Measurements from ENCODE around the gene RPP14.

RPP14 gene

DNA sequence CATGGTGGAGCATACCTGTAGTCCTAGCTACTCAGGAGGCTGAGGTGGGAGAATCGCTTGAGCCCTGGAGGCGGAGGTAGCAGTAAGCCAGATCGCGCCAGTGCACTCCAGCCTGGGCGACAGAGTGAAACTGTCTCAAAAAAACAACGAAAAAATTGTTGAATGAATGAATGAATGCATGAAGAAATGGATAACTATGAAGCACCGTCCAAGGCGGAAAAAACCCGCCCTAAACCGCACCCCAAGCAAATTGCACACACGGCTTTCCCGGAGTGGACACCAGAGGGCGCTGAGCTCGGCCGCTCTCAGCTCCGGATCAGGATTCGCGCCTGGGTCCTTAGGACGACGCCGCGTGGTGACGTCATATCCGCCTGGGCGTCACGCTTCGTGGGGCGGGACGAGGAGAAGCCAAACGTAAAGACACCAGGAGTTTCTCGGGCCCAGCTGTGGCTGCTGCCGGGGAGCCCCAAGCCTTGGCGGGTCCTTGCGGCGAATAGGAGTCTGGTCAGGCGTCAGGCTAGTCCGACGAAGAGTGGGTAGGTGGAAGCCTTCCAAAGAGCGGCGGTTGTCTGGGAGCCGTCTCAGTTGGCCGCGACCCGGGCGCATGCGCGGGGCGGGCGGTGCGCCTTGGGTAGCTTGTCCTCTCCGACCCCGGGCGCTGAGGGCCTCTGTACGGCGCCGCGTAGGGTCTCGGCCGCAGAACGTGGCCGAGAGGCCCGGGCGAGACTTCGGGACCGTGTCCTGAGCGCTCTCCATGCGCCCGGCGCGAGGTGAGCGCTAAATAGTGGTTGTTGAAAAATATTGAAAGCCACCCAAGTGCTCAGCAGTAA lies at the start of gene RPP14, which contains the start of gene HTD2:
Gene RPP14, plus strand, starts transcription at position 364 of the 830 bp plus-strand sequence. CDS start 4,085 bp downstream, outside the sequence.
Gene HTD2, plus strand, starts transcription at position 639 of the 830 bp plus-strand sequence. CDS start 11,094 bp downstream, outside the sequence.
- TF ChIP-seq, protein P1, sequence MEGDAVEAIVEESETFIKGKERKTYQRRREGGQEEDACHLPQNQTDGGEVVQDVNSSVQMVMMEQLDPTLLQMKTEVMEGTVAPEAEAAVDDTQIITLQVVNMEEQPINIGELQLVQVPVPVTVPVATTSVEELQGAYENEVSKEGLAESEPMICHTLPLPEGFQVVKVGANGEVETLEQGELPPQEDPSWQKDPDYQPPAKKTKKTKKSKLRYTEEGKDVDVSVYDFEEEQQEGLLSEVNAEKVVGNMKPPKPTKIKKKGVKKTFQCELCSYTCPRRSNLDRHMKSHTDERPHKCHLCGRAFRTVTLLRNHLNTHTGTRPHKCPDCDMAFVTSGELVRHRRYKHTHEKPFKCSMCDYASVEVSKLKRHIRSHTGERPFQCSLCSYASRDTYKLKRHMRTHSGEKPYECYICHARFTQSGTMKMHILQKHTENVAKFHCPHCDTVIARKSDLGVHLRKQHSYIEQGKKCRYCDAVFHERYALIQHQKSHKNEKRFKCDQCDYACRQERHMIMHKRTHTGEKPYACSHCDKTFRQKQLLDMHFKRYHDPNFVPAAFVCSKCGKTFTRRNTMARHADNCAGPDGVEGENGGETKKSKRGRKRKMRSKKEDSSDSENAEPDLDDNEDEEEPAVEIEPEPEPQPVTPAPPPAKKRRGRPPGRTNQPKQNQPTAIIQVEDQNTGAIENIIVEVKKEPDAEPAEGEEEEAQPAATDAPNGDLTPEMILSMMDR (conservative IDR thresholded peaks at IDR 0.05; ENCODE audit: control insufficient read depth, insufficient read depth, low read depth, low read length), result peak; percentile 94
- DNase-seq (ENCODE audit: low read depth), result peak; percentile 98
- peak within 1 kb of the TSS; percentile 97 for H3K4me3 ChIP-seq (ENCODE audit: control insufficient read depth, low read depth, low read length)

- H3K4me3 ChIP-seq (ENCODE audit: control insufficient read depth, low read depth, low read length), result no peak overlapping the region
- TF ChIP-seq, protein P1 (conservative IDR thresholded peaks at IDR 0.05; ENCODE audit: control insufficient read depth, insufficient read depth, low read depth, low read length), result no peak
- DNase-seq (ENCODE audit: low read depth), result no peak
Observed at GRCh38 chr3:58256511-58256910, 49.5 kb upstream of the RPP14 start.

DNA sequence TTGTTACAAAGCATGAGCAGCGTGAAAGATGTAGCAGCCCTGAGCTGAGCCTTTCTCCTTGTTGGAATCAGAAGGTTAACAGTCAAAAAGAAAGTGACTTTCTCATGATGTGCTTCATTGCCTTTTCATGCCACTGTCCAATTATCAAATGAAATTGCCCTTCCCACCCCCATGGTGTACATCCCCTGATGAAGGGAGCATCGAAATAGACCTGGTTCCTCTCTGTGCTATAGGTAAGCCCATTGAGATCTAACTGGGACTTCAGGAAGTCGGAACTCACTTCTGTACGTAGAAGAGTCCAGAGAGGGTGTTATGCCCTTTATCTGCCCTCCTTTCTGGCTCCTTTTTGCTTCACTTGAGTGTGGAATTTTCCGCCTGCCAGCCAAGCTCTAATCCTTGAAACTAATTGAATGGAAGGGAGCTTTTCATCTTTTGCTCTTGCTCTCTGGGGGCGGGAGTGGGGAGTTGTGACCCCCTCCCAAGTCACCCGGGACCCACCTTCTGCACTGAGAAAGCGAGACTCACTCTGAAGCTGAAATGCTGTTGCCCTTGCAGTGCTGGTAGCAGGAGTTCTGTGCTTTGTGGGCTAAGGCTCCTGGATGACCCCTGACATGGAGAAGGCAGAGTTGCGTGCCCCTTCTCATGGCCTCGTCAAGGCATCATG lies 47.5 kb upstream of the RPP14 start:
- no peak for DNase-seq (ENCODE audit: low read depth)
- TF ChIP-seq, protein P1 (conservative IDR thresholded peaks at IDR 0.05; ENCODE audit: control insufficient read depth, insufficient read depth, low read depth, low read length), result no peak
- H3K4me3 ChIP-seq (ENCODE audit: control insufficient read depth, low read depth, low read length), result no peak overlapping the region

DNA sequence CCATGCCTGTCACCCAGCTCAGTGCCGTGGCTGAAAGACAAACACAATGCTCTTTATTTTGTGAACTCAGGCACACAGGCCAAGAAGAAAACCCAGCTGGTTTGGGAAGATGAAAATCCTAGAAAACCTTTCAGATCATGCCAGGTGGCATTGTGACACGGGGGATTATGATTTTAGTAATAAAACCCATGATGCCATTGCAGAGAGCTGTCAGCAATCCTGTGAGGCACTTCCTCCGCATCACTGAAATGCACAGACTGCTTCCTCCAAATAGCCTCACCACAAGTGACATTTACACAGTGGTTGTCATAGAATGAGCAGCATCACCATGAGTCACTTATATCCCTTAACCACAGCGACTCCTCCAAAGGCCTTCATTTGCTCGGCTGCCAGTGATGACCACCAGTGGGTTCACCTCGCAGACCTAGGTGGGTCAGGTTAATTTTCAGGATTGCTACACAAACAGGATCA lies 45.7 kb upstream of the RPP14 start:
- TF ChIP-seq, protein P1 (conservative IDR thresholded peaks at IDR 0.05; ENCODE audit: control insufficient read depth, insufficient read depth, low read depth, low read length), result no peak
- peak; percentile 81 for DNase-seq (ENCODE audit: low read depth)

DNA sequence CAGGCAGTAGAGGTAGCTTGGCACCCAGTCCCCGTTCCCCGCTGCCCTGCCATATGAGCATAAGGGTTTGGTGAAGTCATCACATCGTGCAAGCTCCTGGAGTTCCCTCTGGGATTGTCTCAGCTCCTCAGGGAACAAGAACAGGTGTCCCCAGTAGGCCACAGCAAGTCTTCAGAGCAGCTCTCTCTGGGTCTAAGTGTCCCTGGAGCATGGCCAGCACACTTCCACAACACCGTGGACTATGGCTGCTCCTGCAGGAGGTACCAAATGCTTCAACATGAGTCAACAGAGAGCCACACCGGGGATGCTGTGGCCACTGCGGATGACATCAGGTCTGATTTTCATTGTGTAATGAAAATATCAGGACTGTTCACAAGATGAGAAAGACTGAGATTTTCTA lies 45.3 kb upstream of the RPP14 start:
- TF ChIP-seq, protein P1 (conservative IDR thresholded peaks at IDR 0.05; ENCODE audit: control insufficient read depth, insufficient read depth, low read depth, low read length), result no peak
- DNase-seq (ENCODE audit: low read depth), result peak; percentile 45
- H3K4me3 ChIP-seq (ENCODE audit: control insufficient read depth, low read depth, low read length), result no peak overlapping the region

More for the DNA sequence above, 45.7 kb upstream of the RPP14 start:
- no peak overlapping the region for H3K4me3 ChIP-seq (ENCODE audit: control insufficient read depth, low read depth, low read length)

DNA sequence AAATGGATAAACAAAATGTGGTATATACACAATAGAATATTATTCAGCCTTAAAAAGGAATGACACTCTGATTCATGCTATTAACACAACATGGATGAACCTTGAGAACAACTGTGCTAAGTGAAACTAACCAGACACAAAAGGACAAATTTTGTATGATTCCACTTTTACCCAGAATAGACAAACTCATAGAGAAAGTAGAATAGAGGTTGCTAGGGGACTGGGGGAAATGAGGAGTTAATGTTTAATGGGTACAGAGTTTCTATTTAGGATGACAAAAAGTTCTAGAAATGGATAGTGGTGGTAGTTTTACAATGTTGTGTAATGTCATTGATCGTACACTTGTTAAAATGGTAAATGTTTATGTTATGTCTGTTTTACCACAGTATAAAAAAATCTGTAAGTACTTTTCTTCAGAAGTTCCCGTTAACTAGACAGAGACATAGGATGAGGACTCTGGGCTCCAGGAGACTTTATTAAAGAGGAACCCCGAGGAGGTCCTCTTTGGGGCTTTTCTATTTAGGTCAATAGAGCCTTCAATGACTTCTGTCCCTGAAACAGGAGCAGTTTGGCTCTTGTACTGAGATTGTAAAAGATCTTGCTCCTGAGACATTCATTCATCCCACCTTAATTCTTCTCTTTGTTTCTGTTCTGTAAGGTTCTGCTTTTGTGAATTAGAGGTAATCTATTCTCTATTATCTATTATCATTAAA lies 43.9 kb upstream of the RPP14 start:
- DNase-seq (ENCODE audit: low read depth), result no peak
- TF ChIP-seq, protein P1 (conservative IDR thresholded peaks at IDR 0.05; ENCODE audit: control insufficient read depth, insufficient read depth, low read depth, low read length), result no peak
- no peak overlapping the region for H3K4me3 ChIP-seq (ENCODE audit: control insufficient read depth, low read depth, low read length)

Measured in fibroblast of mammary gland (primary cell).